Right lobe of liver (tissue), 4 donors: ENCODE data around the gene ARID3B.
"Not testable (repeated sequence)": the region's sequence is repeated elsewhere in the genome, so short reads cannot be mapped to it uniquely, and the experiment has no call there.

Source experiments
- POLR2A ChIP-seq: fragments of 450-650 bp; IDR thresholded peaks from one replicate; pipeline ENCODE4 v1.6.1; 2017; ENCODE audit warnings: antibody characterized with exemption, mild to moderate bottlenecking
- TF ChIP-seq, protein P1 (sequence below), 4 donors: fragments of 200-600 bp in 3 of 4; fragments of 450-650 bp in 1 of 4; IDR thresholded peaks; one replicate each; pipeline versions ENCODE4 v1.5.1 to v1.8.0; 2016 to 2022; ENCODE audit warnings: antibody characterized with exemption in 4 of 4, mild to moderate bottlenecking in 2 of 4
- donor health status: DM: no; HTN: no; CAD: no.
- donor health status: DM: no; HTN: no; CAD: no.
- donor health status: DM: no; HTN: yes; CAD: no.

DNA sequence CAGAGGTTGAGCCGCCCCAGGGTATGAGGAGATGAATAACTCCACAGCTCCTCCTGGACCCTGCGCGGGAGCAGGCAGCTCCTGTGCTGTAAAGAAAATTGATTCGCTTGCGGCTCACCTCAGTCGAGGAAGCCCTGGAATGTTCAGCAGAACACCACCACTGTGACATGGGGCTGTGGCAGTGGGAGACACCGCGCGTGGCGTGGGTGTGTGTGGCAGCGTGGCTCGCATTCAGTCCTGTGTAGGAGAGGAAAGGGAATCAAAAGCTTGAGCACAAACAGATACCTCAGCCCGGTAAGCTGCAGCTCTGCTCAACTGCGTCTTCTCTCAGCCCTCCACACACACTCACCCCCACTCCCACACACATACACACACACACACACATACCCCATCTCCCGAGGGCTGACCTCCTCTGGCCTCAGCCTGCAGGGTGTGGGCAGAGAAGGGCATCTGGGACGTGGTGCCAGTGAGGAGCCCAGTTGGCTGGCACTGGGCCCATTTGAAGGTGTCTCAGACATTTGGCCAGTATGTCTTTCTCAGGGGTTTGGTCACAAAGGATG, 56.2 kb downstream of the ARID3B start:
- TF ChIP-seq, protein P1, sequence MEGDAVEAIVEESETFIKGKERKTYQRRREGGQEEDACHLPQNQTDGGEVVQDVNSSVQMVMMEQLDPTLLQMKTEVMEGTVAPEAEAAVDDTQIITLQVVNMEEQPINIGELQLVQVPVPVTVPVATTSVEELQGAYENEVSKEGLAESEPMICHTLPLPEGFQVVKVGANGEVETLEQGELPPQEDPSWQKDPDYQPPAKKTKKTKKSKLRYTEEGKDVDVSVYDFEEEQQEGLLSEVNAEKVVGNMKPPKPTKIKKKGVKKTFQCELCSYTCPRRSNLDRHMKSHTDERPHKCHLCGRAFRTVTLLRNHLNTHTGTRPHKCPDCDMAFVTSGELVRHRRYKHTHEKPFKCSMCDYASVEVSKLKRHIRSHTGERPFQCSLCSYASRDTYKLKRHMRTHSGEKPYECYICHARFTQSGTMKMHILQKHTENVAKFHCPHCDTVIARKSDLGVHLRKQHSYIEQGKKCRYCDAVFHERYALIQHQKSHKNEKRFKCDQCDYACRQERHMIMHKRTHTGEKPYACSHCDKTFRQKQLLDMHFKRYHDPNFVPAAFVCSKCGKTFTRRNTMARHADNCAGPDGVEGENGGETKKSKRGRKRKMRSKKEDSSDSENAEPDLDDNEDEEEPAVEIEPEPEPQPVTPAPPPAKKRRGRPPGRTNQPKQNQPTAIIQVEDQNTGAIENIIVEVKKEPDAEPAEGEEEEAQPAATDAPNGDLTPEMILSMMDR (IDR thresholded peaks at IDR 0.05) = not testable (repeated sequence)
- not testable (repeated sequence) for TF ChIP-seq POLR2A
